Neural progenitor cell (in vitro differentiated cells): ENCODE data around the gene TRMT5.

Experiments used
- CTCF ChIP-seq: fragments of 200-600 bp; sonication (generic); IDR thresholded peaks from 2 replicates; pipeline ENCODE4 v1.5.1; 2017; ENCODE audit warnings: antibody characterized with exemption, mild to moderate bottlenecking
- EZH2 ChIP-seq: fragments of 200-600 bp; sonication (generic); IDR thresholded peaks from 2 replicates; pipeline ENCODE4 v1.6.1; 2017; ENCODE audit warnings: antibody characterized with exemption, mild to moderate bottlenecking, moderate library complexity
- EZH2phosphoT487 ChIP-seq: fragments of 200-600 bp; sonication (generic); IDR thresholded peaks from 2 replicates; pipeline ENCODE4 v1.6.1; 2017; ENCODE audit warnings: antibody characterized with exemption

GRCh38 chr14:60935319-60935718, 45.6 kb downstream of the TRMT5 start:
- TF ChIP-seq CTCF = no peak
- no peak for TF ChIP-seq EZH2phosphoT487
- no peak for TF ChIP-seq EZH2
